HS-5 (cell line): Measurements from ENCODE around the gene SPATA31E1.
A peak's percentile ranks its signal among the peaks of the same experiment; 100 is the strongest.

Source experiments
- DNase-seq: peaks from one replicate; pipeline ENCODE4 v3.0.0-alpha.2; 2012; ENCODE audit warnings: low read depth

SPATA31E1 gene

DNA sequence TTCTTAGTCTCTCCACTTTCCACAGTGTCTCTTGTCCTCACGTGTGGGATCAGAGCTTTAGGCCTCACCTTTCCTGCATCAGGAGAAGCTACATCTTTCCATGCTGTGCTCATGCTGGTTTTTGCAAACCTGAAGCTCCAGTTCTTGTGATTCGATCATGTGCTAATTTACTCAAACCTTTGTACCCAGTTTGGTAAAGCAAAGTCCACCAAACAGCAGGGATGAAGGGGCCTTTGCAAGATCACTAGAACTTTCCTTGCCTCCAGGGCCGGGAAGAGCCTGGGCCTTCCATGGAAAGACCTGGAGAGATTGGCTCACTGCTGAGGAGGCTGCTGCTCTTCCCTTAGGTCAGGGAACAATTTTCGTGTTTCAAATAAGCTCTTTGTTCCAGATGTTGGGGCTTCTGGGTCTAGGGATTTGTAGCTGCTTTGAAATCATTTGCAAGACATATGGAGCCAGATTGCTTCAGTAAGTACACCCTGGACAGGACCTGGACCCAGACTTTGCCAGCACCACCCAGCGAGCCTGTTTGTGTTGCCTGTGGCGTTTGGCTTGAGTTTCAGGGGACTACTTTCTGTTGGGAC, 18.7 kb upstream of the SPATA31E1 start:
- DNase-seq, result no peak

DNA sequence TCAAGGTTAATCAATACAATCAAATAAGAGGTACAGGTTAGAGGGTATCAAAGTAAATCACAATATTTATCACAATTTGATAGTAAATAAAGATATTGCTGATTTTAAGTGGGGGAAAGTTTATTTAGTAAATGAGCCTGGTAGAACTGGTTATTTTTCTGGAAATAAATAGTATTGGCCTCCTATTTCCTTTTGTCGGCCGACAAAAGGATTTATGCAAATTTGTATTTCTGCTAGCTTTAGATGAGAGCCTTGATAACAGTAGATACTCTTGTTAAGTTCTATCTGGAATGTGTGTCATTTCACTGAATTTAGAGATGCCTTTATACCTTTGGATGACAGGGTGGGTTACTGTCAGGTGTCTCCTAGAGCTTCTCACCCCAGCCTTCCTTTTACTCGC, 17.8 kb upstream of the SPATA31E1 start:
- DNase-seq, result no peak

DNA sequence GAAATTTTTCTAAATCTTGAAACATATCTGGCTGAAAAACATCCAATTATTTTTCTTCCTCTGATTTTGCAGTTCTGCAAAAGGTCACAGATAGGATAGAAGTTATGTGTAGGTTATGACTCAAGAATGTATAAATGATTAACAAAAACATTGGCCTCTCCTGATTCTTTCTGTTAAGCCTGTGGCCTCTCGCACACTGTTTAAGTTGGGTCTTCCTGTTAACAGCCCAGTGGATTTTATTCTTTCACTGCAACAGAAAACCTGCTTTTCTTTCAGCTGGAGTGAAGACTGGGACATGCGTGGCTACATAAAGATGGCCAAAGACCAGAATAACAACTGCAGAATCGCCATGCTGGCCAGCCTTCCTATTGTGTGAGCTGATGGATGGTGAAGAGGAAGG, 17.1 kb upstream of the SPATA31E1 start:
- no peak for DNase-seq

DNA sequence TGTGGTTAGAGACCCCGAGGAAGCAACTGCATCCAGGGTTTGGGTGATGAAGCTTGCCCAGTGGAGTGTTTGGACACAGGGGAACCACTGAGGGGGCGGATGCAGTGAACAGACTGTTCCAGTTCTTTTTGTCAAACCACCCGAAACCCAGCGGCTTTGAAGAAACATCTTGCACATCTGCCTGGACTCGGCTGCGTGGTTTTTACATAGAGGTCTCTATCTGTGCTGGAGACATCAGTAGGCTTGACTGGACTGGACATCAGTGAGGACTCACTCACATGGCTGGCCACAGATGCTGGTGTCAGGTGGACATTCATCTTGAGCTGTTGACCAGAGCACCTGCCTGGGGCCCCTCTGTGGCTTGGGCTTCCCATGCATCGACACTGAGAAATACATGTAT, 15.3 kb upstream of the SPATA31E1 start:
- DNase-seq, result no peak

DNA sequence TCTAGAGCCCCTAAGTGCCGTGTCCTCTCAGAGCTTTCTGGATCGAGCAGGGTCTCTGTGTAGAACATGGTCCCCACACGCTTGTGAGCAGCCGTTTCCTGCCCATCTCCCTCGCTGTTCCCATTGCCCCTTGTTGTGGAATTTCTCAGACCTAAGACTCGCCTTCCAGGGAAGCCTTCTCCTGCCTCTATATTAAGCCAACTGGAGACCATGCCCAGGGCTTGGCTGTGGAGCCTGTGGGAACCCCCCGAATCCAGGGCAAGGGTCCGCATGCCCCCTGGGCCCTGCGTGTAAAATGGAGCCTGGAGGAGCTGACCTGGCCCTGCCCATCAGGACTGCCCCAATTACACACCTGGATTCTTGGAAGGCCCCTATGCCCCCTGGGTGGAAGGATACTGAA, 14.5 kb upstream of the SPATA31E1 start:
- no peak for DNase-seq

DNA sequence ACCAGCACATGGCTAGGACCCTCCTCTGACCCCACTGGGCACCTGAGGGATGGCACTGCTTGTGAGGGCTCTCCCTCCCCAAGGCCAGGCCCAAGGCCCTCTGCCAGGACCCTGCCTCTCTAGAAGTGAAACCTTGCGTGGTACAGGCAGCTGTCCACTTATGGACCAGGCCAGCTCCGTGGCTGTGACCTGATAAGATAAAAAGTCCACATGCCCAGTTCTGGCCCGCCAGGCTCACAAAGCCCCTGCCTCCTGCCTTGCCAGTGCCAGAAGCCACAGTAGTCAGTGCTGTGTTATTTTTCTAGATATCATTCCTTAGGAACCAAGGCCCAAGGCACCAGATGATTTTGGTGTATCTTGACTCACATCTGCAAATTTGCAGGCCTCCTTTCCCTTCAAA, 14.0 kb upstream of the SPATA31E1 start:
- no peak for DNase-seq

DNA sequence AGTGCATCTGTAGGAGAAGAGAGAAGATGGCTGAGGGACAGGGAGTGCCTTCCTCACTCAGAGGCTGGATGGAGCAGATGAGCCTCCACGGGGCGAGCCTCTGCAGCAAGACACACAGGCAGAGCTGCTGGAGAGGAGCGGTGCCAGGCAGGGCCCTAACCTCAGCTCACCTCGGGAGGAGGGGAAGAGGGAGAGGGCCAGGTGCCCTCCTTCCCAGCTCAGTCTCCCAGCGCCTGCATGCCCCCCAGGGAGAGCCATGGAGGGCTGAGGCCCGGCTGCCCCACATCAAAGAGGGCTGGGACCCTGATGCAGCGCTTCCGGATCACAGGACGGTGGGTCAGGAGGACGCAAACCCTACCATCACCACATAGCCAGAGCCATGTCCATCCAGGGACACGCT, 13.6 kb upstream of the SPATA31E1 start:
- no peak for DNase-seq

DNA sequence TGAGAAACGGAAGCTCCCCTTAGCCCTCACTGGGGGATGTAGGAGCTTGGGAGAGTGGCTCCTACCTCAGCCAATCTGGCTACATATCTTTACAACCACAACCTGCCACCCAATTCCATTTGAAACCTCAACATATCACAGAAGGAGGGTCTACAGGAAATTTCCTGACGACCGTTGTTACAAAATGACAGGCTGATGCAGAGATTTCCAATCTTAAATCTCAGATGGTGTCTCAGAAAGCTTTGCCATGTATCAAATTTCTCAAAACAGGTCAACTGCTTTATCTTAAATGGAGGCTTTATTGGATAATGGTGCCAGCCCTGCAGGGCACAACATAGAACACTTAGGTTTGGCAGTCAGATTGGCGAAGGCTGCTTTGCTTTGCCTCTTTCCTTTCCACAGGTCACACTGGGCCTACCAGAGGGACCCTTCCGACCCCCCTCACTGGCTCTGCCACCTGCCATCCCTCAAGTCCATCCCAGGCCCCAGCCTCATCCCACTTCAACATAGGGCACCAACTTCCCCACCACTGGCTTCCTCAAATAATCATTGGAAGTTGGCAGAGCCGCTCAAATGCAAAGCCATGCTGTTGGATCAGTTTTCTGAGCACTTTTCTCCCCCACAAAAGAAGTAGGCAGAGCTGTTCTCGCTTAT, 11.1 kb upstream of the SPATA31E1 start:
- DNase-seq, result no peak

DNA sequence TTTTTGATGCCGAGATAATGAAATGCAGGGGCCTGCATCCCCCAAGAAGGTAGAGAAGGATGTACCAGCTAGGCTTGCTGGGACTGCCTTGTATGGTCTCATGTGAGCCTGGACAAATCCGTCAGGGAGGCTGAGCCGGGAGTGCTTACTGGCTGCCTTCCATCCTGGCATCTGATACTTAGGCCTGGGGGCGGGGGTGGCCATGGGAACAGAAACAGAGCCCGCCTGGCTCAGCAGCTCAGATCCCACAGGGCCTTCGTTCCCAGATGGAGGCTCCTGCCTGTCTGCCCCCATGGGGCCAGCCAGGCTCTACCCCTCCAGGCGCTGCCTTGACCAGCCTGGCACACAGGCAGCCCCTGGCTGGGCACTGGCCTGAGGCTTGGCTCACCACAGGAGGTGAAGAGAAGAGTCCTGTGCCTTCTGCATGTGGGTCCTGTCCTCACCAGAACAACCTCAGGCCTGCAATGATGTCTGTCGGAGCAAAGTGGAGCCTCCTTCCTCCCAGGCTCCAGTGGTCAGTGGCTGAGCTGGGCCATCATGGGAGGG, 10.5 kb upstream of the SPATA31E1 start:
- DNase-seq, result no peak

DNA sequence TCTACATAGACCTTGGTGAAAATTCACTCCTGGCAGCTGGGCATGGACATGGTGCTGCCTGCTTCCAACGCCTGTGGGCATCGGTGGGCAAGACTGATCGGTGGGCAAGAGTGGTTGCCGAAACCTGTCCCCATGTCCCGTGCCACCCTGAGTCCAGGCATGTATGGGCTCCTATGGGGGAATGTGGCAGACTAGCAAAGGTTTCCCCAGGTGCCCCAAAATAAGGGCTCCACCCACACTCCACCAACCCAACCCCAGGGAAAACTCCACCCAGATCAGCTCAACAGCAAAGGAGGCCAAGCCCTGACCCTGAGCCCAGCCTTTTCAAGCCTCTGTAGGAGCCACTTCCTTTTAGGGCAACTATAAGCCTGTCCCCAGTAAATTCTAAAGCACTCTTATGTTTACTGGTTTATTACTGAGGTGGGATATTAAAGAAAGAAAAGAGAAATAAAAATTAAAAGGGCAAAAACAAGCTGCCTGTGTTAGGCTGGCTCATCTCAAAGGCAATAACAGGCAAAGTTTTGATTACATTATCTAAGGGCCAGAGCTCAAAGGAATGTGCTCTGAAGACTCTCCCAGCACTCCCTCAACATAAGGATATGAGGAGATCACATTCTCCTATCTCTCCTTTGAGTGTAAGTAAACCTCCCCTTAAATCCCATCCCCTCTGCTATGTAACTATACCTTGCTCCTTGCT, 8.9 kb upstream of the SPATA31E1 start:
- DNase-seq, result no peak

DNA sequence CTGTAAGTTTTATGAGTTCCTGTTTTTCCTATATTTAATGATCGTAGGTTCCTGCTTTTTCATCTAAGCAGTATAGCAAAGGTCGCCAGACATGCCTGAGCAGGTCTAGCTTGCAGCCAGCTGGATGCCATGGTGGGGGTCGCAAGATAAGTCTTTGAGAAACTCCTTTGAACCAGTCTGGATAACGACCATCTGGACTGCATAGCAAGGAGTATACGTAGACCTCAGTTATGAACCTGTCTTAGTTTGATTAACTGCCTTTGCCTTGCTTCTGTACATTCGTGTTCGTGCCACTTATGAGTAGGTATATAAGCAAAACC, 8.4 kb upstream of the SPATA31E1 start:
- DNase-seq, result no peak

DNA sequence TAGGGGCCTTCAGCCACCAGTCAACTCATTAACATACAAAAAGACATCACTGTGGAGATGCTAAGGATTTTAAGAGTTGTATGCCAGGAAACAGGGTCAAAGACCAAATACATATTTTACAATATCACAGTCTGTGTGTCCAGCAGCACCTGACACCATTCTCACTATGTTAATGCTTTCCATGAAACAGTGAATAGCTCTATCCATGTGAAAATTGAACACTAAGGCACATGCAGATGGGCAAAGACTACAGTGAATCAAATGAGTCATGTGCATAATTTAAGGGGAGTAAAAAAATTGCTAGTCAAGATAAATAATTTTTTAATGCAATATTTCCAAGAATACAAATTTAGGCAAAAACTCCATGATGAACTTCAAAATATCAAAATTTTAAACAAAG, 7.6 kb upstream of the SPATA31E1 start:
- DNase-seq, result no peak

DNA sequence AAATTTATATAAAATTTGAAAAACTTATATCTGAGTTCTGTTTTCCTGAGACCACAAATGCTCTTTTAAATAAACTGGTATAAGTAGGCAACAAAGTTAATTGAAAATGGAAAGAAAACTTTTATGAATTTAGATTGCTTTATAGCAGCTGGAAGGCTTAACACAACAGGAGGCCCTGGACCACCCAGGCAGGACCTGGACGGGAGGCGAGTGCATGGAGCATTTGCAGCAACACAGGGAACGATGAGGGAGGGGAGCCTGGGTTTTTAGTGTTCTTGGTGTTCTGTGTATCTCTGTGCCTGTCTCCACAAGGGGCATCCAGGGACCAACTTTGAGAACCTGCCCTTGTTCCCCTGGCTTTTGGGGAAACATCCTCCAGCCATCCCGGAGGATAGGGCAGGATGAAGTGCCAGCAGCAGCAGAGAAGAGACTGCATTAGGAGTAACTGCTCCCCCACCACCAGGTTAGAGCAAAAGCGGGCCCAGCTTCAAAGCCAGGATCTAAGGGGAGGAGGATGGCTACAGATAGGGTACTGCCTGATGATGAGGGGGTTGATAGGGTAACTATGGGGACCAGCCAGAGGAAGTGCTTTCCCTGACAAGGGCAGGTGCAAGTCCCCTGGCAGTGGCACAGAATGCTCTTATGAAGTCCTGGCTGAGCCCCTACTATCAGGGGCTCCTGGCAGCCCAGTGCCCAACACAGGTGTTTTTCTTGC, 6.7 kb upstream of the SPATA31E1 start:
- no peak for DNase-seq

DNA sequence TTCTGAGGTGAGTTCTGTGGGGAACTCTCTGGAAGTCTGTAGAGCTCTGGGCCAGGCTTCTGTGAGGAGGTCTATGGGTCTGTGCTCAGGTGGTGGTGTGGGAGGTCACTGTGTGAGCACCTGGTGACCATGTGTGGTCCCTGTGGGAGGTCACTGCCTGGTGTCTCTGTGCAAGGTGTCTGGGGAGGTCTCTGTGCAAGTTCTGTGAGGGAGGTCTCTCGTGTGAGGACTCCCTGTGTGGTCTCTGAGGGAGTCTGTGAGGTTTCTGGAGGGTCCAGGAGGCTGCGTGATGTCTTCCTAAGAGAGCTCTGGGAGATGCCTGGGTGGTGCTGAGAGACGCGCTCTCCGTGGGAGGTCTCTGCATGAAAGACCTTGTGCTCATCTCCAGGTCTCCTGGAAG, 6.0 kb upstream of the SPATA31E1 start:
- no peak for DNase-seq

DNA sequence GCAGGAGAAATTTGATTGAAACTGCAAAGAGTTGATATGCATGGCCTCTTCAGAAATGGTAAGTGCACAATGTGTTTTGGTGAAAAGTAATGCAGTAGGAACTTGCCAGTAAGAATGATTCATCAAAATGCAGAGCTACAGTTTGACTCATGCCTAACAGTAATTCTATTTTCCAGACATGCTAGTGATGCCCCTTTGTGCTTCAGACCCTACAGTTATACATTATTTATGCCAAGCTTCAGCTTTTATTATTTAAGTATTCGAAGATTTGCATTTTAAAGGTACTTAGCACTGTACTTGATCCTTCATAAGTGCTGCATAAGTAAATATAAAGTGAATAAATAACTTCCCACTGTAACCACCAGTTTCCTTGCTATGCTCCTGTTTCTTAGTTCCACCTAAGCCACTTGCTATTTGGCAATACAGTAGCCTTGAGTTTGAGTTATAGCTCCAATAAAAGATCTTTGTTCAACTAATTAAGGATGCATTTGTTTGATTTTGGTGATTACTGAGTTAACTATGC, 3.6 kb upstream of the SPATA31E1 start:
- DNase-seq, result peak; percentile 63

DNA sequence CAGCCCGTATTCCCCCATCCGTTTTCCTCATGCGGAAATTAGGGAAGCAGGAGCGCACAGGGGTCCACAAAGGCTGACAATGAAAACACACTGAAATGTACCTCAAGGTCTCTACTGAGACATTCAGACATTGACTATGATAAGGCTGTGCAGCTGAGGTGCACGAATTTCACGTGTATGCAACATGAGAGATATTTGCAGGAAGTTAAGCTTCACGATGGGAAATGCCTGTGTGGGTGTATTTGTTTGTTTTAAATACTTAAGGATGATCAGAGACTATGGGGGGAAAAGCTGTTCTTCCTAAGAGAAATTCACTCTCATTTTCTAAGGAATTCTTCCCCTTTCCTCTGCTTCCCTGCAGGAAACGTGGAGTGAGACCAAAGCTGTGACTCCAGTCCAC, 2.6 kb upstream of the SPATA31E1 start:
- no peak for DNase-seq

DNA sequence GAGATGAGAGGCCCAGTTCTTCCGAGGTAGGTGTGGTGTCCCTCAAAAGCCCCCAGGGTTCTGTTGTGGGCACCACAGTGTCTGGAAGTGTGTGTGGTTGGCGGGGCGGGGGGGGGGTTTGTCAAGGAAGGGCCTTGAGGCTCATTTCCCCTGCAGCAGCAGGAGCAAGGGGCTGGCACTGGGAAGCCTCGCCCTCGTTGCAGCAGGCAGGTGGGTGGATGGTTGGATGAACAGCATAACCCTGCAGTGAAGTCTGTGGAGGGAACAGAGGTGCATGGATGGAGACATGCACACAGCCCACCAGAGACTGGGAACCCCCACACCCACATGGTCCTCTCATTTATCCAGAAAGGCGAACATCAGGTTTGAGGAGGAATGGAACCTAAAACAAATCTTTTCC, 2.0 kb upstream of the SPATA31E1 start:
- DNase-seq, result no peak

DNA sequence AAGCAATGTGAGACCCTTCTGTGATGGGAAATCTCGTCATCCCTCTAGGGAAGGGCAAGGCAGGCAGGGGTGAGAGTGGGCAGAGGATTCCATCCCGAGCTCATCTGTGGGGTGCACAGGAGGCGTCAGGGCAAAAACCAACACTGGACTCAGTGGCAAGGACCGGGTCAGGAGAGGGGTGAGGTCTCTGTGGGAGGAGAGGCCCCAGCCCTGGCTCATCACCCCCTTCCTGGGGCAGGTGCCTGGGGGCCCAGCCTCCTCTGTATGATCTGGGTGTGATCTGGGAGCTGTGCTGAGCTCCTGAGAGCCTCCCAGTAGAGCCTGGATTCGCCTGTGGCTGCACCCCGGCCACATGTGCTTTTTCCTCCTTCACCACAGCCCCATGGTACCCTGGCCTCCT, 597 bp downstream of the SPATA31E1 start:
- DNase-seq, result no peak

DNA sequence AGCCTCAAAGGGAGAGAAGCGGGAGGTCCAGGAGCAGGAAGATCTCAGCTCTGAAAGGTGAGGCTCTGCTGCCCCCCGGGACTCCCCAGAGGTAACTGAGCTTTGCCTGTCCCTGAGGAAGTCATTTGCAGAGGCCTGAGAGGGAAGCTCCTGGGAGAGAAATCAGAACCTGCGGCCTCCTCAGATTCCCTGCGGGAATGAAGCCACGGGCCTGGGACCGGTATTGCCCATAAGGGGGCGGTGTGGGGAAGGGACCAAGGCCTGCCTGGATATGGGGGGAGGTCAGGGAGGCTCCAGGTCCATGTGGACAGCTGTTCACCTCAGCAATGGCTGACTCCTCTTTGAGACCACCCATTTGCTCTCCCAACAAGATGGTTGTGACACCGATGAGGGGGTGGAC, 1.3 kb downstream of the SPATA31E1 start:
- no peak for DNase-seq

DNA sequence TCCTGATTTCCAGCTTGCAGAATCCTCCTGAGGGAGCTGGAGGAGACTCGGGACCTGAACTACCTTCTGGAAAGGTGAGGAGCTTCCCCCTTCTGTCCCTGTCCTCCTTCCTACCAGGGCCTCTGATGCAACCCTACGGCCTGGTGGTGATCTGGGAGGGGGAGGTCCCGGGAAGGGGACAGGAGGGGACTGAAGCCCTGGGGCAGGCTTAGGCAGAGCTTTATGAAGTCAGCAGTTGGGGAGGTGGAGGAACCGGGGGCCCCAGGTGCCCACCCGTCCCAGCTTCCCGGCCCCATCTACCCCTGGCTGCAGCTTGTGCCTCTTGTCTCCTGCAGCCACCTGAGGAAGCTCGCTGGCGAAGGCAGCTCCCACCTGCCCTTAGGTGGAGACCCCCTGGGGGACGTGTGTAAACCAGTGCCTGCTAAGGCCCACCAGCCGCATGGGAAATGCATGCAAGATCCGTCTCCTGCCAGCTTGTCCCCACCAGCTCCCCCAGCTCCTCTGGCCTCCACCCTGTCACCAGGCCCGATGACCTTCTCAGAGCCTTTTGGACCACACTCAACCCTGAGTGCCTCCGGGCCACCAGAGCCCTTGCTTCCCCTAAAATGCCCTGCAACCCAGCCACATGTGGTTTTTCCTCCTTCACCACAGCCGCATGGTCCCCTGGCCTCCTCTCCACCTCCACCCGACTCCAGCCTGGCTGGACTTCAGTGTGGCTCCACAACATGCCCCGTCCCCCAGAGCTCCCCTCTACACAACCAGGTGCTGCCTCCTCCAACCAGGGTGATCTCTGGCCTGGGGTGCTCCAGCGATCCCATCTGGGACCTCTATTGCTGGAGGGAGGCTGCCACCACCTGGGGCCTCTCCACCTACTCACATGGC, 2.1 kb downstream of the SPATA31E1 start:
- no peak for DNase-seq

DNA sequence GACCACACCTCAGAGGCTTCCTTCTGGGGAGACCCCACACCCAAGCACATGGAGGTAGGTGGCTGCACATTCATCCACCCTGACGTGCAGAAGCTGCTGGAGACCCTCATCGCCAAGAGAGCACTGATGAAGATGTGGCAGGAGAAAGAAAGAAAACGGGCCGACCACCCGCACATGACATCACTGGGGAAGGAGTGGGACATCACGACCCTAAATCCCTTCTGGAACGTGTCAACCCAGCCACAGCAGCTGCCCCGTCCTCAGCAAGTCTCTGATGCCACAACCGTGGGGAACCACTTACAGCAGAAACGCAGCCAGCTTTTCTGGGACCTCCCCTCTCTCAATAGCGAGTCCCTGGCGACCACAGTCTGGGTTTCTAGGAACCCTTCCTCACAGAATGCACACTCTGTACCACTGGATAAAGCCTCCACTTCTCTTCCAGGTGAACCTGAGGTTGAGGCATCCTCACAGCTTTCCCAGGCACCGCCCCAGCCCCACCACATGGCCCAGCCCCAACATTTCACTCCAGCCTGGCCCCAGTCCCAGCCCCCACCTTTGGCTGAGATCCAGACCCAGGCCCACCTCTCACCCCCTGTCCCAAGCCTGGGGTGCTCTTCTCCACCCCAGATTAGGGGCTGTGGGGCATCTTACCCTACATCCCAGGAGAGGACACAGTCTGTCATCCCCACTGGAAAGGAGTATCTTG, 3.0 kb downstream of the SPATA31E1 start:
- DNase-seq, result no peak
